HG03571 (cell line): ENCODE results near the gene GRM7.

Experiments
- ATAC-seq: cut with Tn5 transposase; IDR thresholded peaks from one replicate; pipeline ENCODE4 v1.9.1; 2021; ENCODE audit not compliant: unreplicated experiment

GRM7 gene

GRCh38 chr3:6965881-6966280 lies 105.0 kb downstream of the GRM7 start:
- no peak for ATAC-seq

- ATAC-seq = no peak
These were observed 111.0 kb downstream of the GRM7 start for GRCh38 chr3:6971933-6972332.

GRCh38 chr3:6985848-6986247 lies 124.9 kb downstream of the GRM7 start:
- ATAC-seq = no peak

GRCh38 chr3:6989608-6990291 lies 128.8 kb downstream of the GRM7 start:
- no peak for ATAC-seq

GRCh38 chr3:6994081-6994668 lies 133.3 kb downstream of the GRM7 start:
- ATAC-seq = no peak

GRCh38 chr3:7000501-7000900 lies 139.6 kb downstream of the GRM7 start:
- ATAC-seq = no peak

- ATAC-seq = no peak
These were observed 140.5 kb downstream of the GRM7 start for GRCh38 chr3:7001370-7001769.

- no peak for ATAC-seq
These were observed 154.9 kb downstream of the GRM7 start for GRCh38 chr3:7015683-7016440.

GRCh38 chr3:7025581-7026300 lies 164.8 kb downstream of the GRM7 start:
- ATAC-seq = no peak

- ATAC-seq = no peak
These were observed 168.6 kb downstream of the GRM7 start for GRCh38 chr3:7029562-7029961.

GRCh38 chr3:7038394-7038793 lies 177.5 kb downstream of the GRM7 start:
- ATAC-seq = no peak

- ATAC-seq = no peak
These were observed 201.8 kb downstream of the GRM7 start for GRCh38 chr3:7062714-7063113.

GRCh38 chr3:7070461-7070860 lies 209.5 kb downstream of the GRM7 start:
- no peak for ATAC-seq

GRCh38 chr3:7074217-7074616 lies 213.3 kb downstream of the GRM7 start:
- no peak for ATAC-seq

- ATAC-seq = no peak
These were observed 214.2 kb downstream of the GRM7 start for GRCh38 chr3:7075117-7075516.

- ATAC-seq = no peak
These were observed 215.0 kb downstream of the GRM7 start for GRCh38 chr3:7075901-7076300.

- ATAC-seq = no peak
These were observed 221.3 kb downstream of the GRM7 start for GRCh38 chr3:7082244-7082643.

GRCh38 chr3:7086417-7086816 lies 225.5 kb downstream of the GRM7 start:
- ATAC-seq = no peak

- ATAC-seq = no peak
These were observed 234.2 kb downstream of the GRM7 start for GRCh38 chr3:7095116-7095515.

- no peak for ATAC-seq
These were observed 239.2 kb downstream of the GRM7 start for GRCh38 chr3:7100136-7100535.

GRCh38 chr3:7106635-7107034 lies 245.7 kb downstream of the GRM7 start:
- ATAC-seq = no peak
